Measurements from ENCODE around the gene HERC3. TPM values are rescaled to one million over a fixed set of nuclear protein-coding genes. Genes with fewer than 3 reads are reported as not detected.

HERC3 gene
- total and polyA plus RNA-seq, 2 donors from 2014 or later: 6.3 to 58.4 TPM

GRCh38 chr4:88623097-88623496, 30.8 kb downstream of the HERC3 start:
- Histone ChIP-seq H3K27ac (ENCODE audit: low read depth in 2 of 2, low read length in 2 of 2) (no peak overlapping the region), H3K27me3 (ENCODE audit: control insufficient read depth, insufficient read depth, low read length) (no peaks in the 10 kb centered on the region), H3K4me1 (ENCODE audit: control insufficient read depth in 2 of 3, insufficient read depth in 2 of 3, low read depth in 1 of 3, low read length in 3 of 3) (peaks cover 0 to 23% (median 3%) of the 10 kb centered on the region in 3 donors), H3K9ac (ENCODE audit: low read length in 3 of 3) (no peak overlapping the region), H3K9me3 (ENCODE audit: control insufficient read depth in 2 of 3, insufficient read depth in 1 of 3, low read length in 3 of 3) (peaks cover 0 to 12% (median 0%) of the 10 kb centered on the region in 3 donors), H3K4me3 (ENCODE audit: low read length in 3 of 3) (no peak overlapping the region), H3K36me3 (ENCODE audit: control insufficient read depth in 2 of 3, insufficient read depth in 3 of 3, low read length in 3 of 3) (no peaks in the 10 kb centered on the region)
- DNase-seq (no peak), FAIRE-seq (no peak)
- TF ChIP-seq CTCF (IDR thresholded peaks at IDR 0.05; ENCODE audit: borderline replicate concordance, extremely low read depth, insufficient read depth): no peak
- intact Hi-C loops (cut with DNase I): no loop called here

- FAIRE-seq (no peak), DNase-seq (no peak)
- Histone ChIP-seq H3K4me1 (ENCODE audit: control insufficient read depth in 2 of 3, insufficient read depth in 2 of 3, low read depth in 1 of 3, low read length in 3 of 3) (peaks cover 0 to 5% (median 0%) of the 10 kb centered on the region in 3 donors), H3K9ac (ENCODE audit: low read length in 3 of 3) (no peak overlapping the region), H3K27ac (ENCODE audit: low read depth in 2 of 2, low read length in 2 of 2) (no peak overlapping the region), H3K36me3 (ENCODE audit: control insufficient read depth in 2 of 3, insufficient read depth in 3 of 3, low read length in 3 of 3) (no peaks in the 10 kb centered on the region), H3K4me3 (ENCODE audit: low read length in 3 of 3) (no peak overlapping the region), H3K9me3 (ENCODE audit: control insufficient read depth in 2 of 3, insufficient read depth in 1 of 3, low read length in 3 of 3) (peaks cover 0 to 11% (median 0%) of the 10 kb centered on the region in 3 donors), H3K27me3 (ENCODE audit: control insufficient read depth, insufficient read depth, low read length) (no peaks in the 10 kb centered on the region)
- intact Hi-C loops (cut with DNase I): no loop called here
- TF ChIP-seq CTCF (IDR thresholded peaks at IDR 0.05; ENCODE audit: borderline replicate concordance, extremely low read depth, insufficient read depth): no peak
Observed at GRCh38 chr4:88628746-88629145, 36.5 kb downstream of the HERC3 start.

GRCh38 chr4:88629826-88630225, 37.5 kb downstream of the HERC3 start:
- Histone ChIP-seq H3K36me3 (ENCODE audit: control insufficient read depth in 2 of 3, insufficient read depth in 3 of 3, low read length in 3 of 3) (no peaks in the 10 kb centered on the region), H3K9me3 (ENCODE audit: control insufficient read depth in 2 of 3, insufficient read depth in 1 of 3, low read length in 3 of 3) (peaks cover 0 to under 1% (median 0%) of the 10 kb centered on the region in 3 donors), H3K27me3 (ENCODE audit: control insufficient read depth, insufficient read depth, low read length) (no peaks in the 10 kb centered on the region), H3K9ac (ENCODE audit: low read length in 3 of 3) (no peak overlapping the region), H3K27ac (ENCODE audit: low read depth in 2 of 2, low read length in 2 of 2) (no peak overlapping the region), H3K4me3 (ENCODE audit: low read length in 3 of 3) (no peak overlapping the region), H3K4me1 (ENCODE audit: control insufficient read depth in 2 of 3, insufficient read depth in 2 of 3, low read depth in 1 of 3, low read length in 3 of 3) (peaks cover 0 to 5% (median 0%) of the 10 kb centered on the region in 3 donors)
- FAIRE-seq (no peak), DNase-seq (no peak)
- intact Hi-C loops (cut with DNase I): no loop called here
- TF ChIP-seq CTCF (IDR thresholded peaks at IDR 0.05; ENCODE audit: borderline replicate concordance, extremely low read depth, insufficient read depth): no peak

GRCh38 chr4:88630756-88631155, 38.5 kb downstream of the HERC3 start:
- TF ChIP-seq CTCF (IDR thresholded peaks at IDR 0.05; ENCODE audit: borderline replicate concordance, extremely low read depth, insufficient read depth): no peak
- intact Hi-C loops (cut with DNase I): no loop called here
- H3K36me3 ChIP-seq (ENCODE audit: control insufficient read depth in 2 of 3, insufficient read depth in 3 of 3, low read length in 3 of 3): no peaks in the 10 kb centered on the region
- no peak for FAIRE-seq
- no peak overlapping the region for H3K9ac ChIP-seq (ENCODE audit: low read length in 3 of 3)
- DNase-seq: no peak
- no peak overlapping the region for H3K4me3 ChIP-seq (ENCODE audit: low read length in 3 of 3)
- H3K4me1 ChIP-seq (ENCODE audit: control insufficient read depth in 2 of 3, insufficient read depth in 2 of 3, low read depth in 1 of 3, low read length in 3 of 3): peaks cover 0 to 5% (median 0%) of the 10 kb centered on the region in 3 donors
- no peaks in the 10 kb centered on the region for H3K27me3 ChIP-seq (ENCODE audit: control insufficient read depth, insufficient read depth, low read length)
- H3K9me3 ChIP-seq (ENCODE audit: control insufficient read depth in 2 of 3, insufficient read depth in 1 of 3, low read length in 3 of 3): no peaks in the 10 kb centered on the region
- H3K27ac ChIP-seq (ENCODE audit: low read depth in 2 of 2, low read length in 2 of 2): no peak overlapping the region

Measured in kidney (tissue), 14 donors.